ENCODE data around the gene TMPRSS6. TPM values are rescaled to one million over a fixed set of nuclear protein-coding genes. Genes with fewer than 3 reads are reported as not detected.
"Not testable (repeated sequence)": the region's sequence is repeated elsewhere in the genome, so short reads cannot be mapped to it uniquely, and the experiment has no call there.

TMPRSS6 gene
- total and polyA plus RNA-seq, 4 experiments from 2014 or later: 0.61 to 0.90 TPM; not detected in 2

GRCh38 chr22:37075822-37076433 lies 33.6 kb downstream of the TMPRSS6 start:
- ChIA-PET POLR2A (ENCODE audit: partially characterized antibody) (interaction anchor here (1.0 to 2.1 kb wide), 2 partner anchors 47 to 123 kb away, joined by 3 to 10 read pairs; no protein-coding TSS in a partner anchor), CTCF (ENCODE audit: partially characterized antibody) (interaction anchor here (0.5 to 3.3 kb wide), 16 partner anchors 9 to 382 kb away, joined by 3 to 18 read pairs (median 5); no protein-coding TSS in a partner anchor)
- Mint-ChIP-seq H3K4me1 (peaks cover 23 to 33% (median 28%) of the 10 kb centered on the region in 4 donors), H3K9me3 (peaks cover 0 to 1% (median 0%) of the 10 kb centered on the region in 8 donors), H3K27me3 (peaks cover 4 to 5% of the 10 kb centered on the region in 2 donors), H3K4me3 (no peak overlapping the region), H3K36me3 (peaks cover 0 to 3% of the 10 kb centered on the region in 2 donors), H3K27ac (peak overlapping the region in 4 of 7 donors; percentile 19 to 64 (median 56))
- Histone ChIP-seq H3K27ac (ENCODE audit: low read depth, low read length) (no peak overlapping the region), H3K36me3 (ENCODE audit: insufficient read depth, low read length) (no peaks in the 10 kb centered on the region), H3K9me3 (ENCODE audit: control insufficient read depth in 1 of 2, low read length in 2 of 2) (no peaks in the 10 kb centered on the region), H3K27me3 (ENCODE audit: insufficient read depth, low read length) (no peaks in the 10 kb centered on the region), H3K4me3 (ENCODE audit: low read length in 2 of 2) (no peak overlapping the region), H3K4me1 (ENCODE audit: insufficient read depth, low read length) (peaks cover 32% of the 10 kb centered on the region)
- intact Hi-C loops (cut with micrococcal nuclease): loop anchor here (5.0 kb wide), 1 partner anchor 166 kb away; the partner anchor contains the start of gene RAC2
- no peak for DNase-seq

- H3K27ac Mint-ChIP-seq: peak overlapping the region in 1 of 7 donors; percentile 59
- peaks cover 19 to 24% (median 22%) of the 10 kb centered on the region in 4 donors for H3K4me1 Mint-ChIP-seq
- Histone ChIP-seq H3K4me3 (ENCODE audit: low read length in 2 of 2) (no peak overlapping the region), H3K4me1 (ENCODE audit: insufficient read depth, low read length) (peaks cover 23% of the 10 kb centered on the region), H3K27me3 (ENCODE audit: insufficient read depth, low read length) (no peaks in the 10 kb centered on the region), H3K36me3 (ENCODE audit: insufficient read depth, low read length) (no peaks in the 10 kb centered on the region), H3K9me3 (ENCODE audit: control insufficient read depth in 1 of 2, low read length in 2 of 2) (no peaks in the 10 kb centered on the region), H3K27ac (ENCODE audit: low read depth, low read length) (no peak overlapping the region)
- no peak overlapping the region for H3K4me3 Mint-ChIP-seq
- intact Hi-C loops (cut with micrococcal nuclease): loop anchor here (5.0 kb wide), 1 partner anchor 167 kb away; the partner anchor contains the start of gene RAC2
- CTCF ChIA-PET (ENCODE audit: partially characterized antibody): interaction anchor here (3.3 kb wide), 1 partner anchor 125 kb away, joined by 18 read pairs; no protein-coding TSS in a partner anchor
- POLR2A ChIA-PET (ENCODE audit: partially characterized antibody): no interaction called here
- peaks cover 6 to 7% of the 10 kb centered on the region in 2 donors for H3K27me3 Mint-ChIP-seq
- peaks cover 0 to 1% (median 0%) of the 10 kb centered on the region in 8 donors for H3K9me3 Mint-ChIP-seq
- DNase-seq: no peak
- peaks cover 0 to 3% of the 10 kb centered on the region in 2 donors for H3K36me3 Mint-ChIP-seq
Measured at GRCh38 chr22:37075046-37075445, 34.5 kb downstream of the TMPRSS6 start.

GRCh38 chr22:37074537-37074936 lies 35.0 kb downstream of the TMPRSS6 start:
- H3K4me3 Mint-ChIP-seq: no peak overlapping the region
- Histone ChIP-seq H3K9me3 (ENCODE audit: control insufficient read depth in 1 of 2, low read length in 2 of 2) (no peaks in the 10 kb centered on the region), H3K4me1 (ENCODE audit: insufficient read depth, low read length) (peaks cover 18% of the 10 kb centered on the region), H3K36me3 (ENCODE audit: insufficient read depth, low read length) (no peaks in the 10 kb centered on the region), H3K27ac (ENCODE audit: low read depth, low read length) (no peak overlapping the region), H3K27me3 (ENCODE audit: insufficient read depth, low read length) (no peaks in the 10 kb centered on the region), H3K4me3 (ENCODE audit: low read length in 2 of 2) (no peak overlapping the region)
- H3K4me1 Mint-ChIP-seq: peaks cover 14 to 19% (median 17%) of the 10 kb centered on the region in 4 donors
- CTCF ChIA-PET (ENCODE audit: partially characterized antibody): interaction anchor here (1.8 to 3.3 kb wide), 2 partner anchors 73 to 125 kb away, joined by 4 to 18 read pairs; no protein-coding TSS in a partner anchor
- H3K27me3 Mint-ChIP-seq: peaks cover 7 to 8% of the 10 kb centered on the region in 2 donors
- no peak overlapping the region for H3K27ac Mint-ChIP-seq
- no peak for DNase-seq
- H3K9me3 Mint-ChIP-seq: peaks cover 0 to 1% (median 0%) of the 10 kb centered on the region in 8 donors
- intact Hi-C loops (cut with micrococcal nuclease): no loop called here
- POLR2A ChIA-PET (ENCODE audit: partially characterized antibody): no interaction called here
- peaks cover 0 to under 1% of the 10 kb centered on the region in 2 donors for H3K36me3 Mint-ChIP-seq

- Mint-ChIP-seq H3K9me3 (peaks cover 0 to 1% (median 0%) of the 10 kb centered on the region in 8 donors), H3K4me3 (no peak overlapping the region), H3K27ac (no peak overlapping the region), H3K4me1 (peaks cover 0 to 2% (median under 1%) of the 10 kb centered on the region in 4 donors), H3K27me3 (peaks cover 7 to 11% of the 10 kb centered on the region in 2 donors), H3K36me3 (no peaks in the 10 kb centered on the region)
- no peak overlapping the region for H3K27ac ChIP-seq (ENCODE audit: low read depth, low read length)
- DNase-seq: no peak
- no peaks in the 10 kb centered on the region for H3K36me3 ChIP-seq (ENCODE audit: insufficient read depth, low read length)
- no peaks in the 10 kb centered on the region for H3K9me3 ChIP-seq (ENCODE audit: control insufficient read depth in 1 of 2, low read length in 2 of 2)
- H3K4me3 ChIP-seq (ENCODE audit: low read length in 2 of 2): no peak overlapping the region
- ChIA-PET POLR2A (ENCODE audit: partially characterized antibody) (no interaction called here), CTCF (ENCODE audit: partially characterized antibody) (no interaction called here)
- no peaks in the 10 kb centered on the region for H3K27me3 ChIP-seq (ENCODE audit: insufficient read depth, low read length)
- intact Hi-C loops (cut with micrococcal nuclease): no loop called here
- H3K4me1 ChIP-seq (ENCODE audit: insufficient read depth, low read length): no peaks in the 10 kb centered on the region
Measured at GRCh38 chr22:37072673-37073072, 36.8 kb downstream of the TMPRSS6 start.

GRCh38 chr22:37071850-37072592 lies 37.5 kb downstream of the TMPRSS6 start:
- POLR2A ChIA-PET (ENCODE audit: partially characterized antibody); H3K4me3 ChIP-seq (ENCODE audit: low read length in 2 of 2); intact Hi-C loops (cut with micrococcal nuclease); H3K27me3 ChIP-seq (ENCODE audit: insufficient read depth, low read length); H3K27ac ChIP-seq (ENCODE audit: low read depth, low read length); H3K27ac Mint-ChIP-seq; H3K4me3 Mint-ChIP-seq; H3K9me3 ChIP-seq (ENCODE audit: control insufficient read depth in 1 of 2, low read length in 2 of 2); H3K36me3 ChIP-seq (ENCODE audit: insufficient read depth, low read length); H3K4me1 Mint-ChIP-seq; CTCF ChIA-PET (ENCODE audit: partially characterized antibody); DNase-seq; H3K36me3 Mint-ChIP-seq; H3K9me3 Mint-ChIP-seq; H3K4me1 ChIP-seq (ENCODE audit: insufficient read depth, low read length): not testable (repeated sequence)
- H3K27me3 Mint-ChIP-seq: peaks cover 7 to 13% of the 10 kb centered on the region in 2 donors

- Histone ChIP-seq H3K4me3 (ENCODE audit: low read length in 2 of 2) (no peak overlapping the region), H3K36me3 (ENCODE audit: insufficient read depth, low read length) (no peaks in the 10 kb centered on the region), H3K9me3 (ENCODE audit: control insufficient read depth in 1 of 2, low read length in 2 of 2) (no peaks in the 10 kb centered on the region), H3K4me1 (ENCODE audit: insufficient read depth, low read length) (no peaks in the 10 kb centered on the region), H3K27ac (ENCODE audit: low read depth, low read length) (no peak overlapping the region), H3K27me3 (ENCODE audit: insufficient read depth, low read length) (no peaks in the 10 kb centered on the region)
- intact Hi-C loops (cut with micrococcal nuclease): no loop called here
- ChIA-PET POLR2A (ENCODE audit: partially characterized antibody) (no interaction called here), CTCF (ENCODE audit: partially characterized antibody) (no interaction called here)
- peaks cover 7 to 13% of the 10 kb centered on the region in 2 donors for H3K27me3 Mint-ChIP-seq
- DNase-seq: no peak
- peaks cover 0 to 1% of the 10 kb centered on the region in 2 donors for H3K36me3 Mint-ChIP-seq
- no peak overlapping the region for H3K4me3 Mint-ChIP-seq
- H3K27ac Mint-ChIP-seq: no peak overlapping the region
- H3K4me1 Mint-ChIP-seq: peaks cover 0 to 2% (median 0%) of the 10 kb centered on the region in 4 donors
- H3K9me3 Mint-ChIP-seq: peaks cover 0 to 1% (median 0%) of the 10 kb centered on the region in 8 donors
Measured at GRCh38 chr22:37070744-37071143, 38.8 kb downstream of the TMPRSS6 start.

- H3K27me3 ChIP-seq (ENCODE audit: insufficient read depth, low read length): no peaks in the 10 kb centered on the region
- Mint-ChIP-seq H3K27me3 (peaks cover 7 to 13% of the 10 kb centered on the region in 2 donors), H3K27ac (no peak overlapping the region), H3K9me3 (no peaks in the 10 kb centered on the region), H3K36me3 (peaks cover 0 to 1% of the 10 kb centered on the region in 2 donors), H3K4me3 (no peak overlapping the region), H3K4me1 (peaks cover 0 to 2% (median 0%) of the 10 kb centered on the region in 4 donors)
- no peak overlapping the region for H3K4me3 ChIP-seq (ENCODE audit: low read length in 2 of 2)
- POLR2A ChIA-PET (ENCODE audit: partially characterized antibody): no interaction called here
- no peaks in the 10 kb centered on the region for H3K9me3 ChIP-seq (ENCODE audit: control insufficient read depth in 1 of 2, low read length in 2 of 2)
- DNase-seq: no peak
- CTCF ChIA-PET (ENCODE audit: partially characterized antibody): no interaction called here
- intact Hi-C loops (cut with micrococcal nuclease): no loop called here
- no peaks in the 10 kb centered on the region for H3K4me1 ChIP-seq (ENCODE audit: insufficient read depth, low read length)
- H3K27ac ChIP-seq (ENCODE audit: low read depth, low read length): no peak overlapping the region
- H3K36me3 ChIP-seq (ENCODE audit: insufficient read depth, low read length): no peaks in the 10 kb centered on the region
Measured at GRCh38 chr22:37070334-37070733, 39.2 kb downstream of the TMPRSS6 start.
